HAP-1 (cell line): ENCODE measurements around the gene KLK13.

Experiments used
- DNase-seq, 2 experiments: peaks; one replicate each; pipeline ENCODE4 v3.0.0-alpha.2; 2016 to 2020; ENCODE audit warnings: low spot score in 2 of 2
- H3K27me3 ChIP-seq: fragments of 250-450 bp; sonication (Bioruptor Pico); 2 replicates; pipeline ENCODE4 v1.5.1; 2020; ENCODE audit warnings: low read depth, mild to moderate bottlenecking, moderate library complexity
- H3K36me3 ChIP-seq: fragments of 250-450 bp; sonication (Bioruptor Pico); replicated peaks from 2 replicates; pipeline ENCODE4 v1.5.1; 2020; ENCODE audit warnings: mild to moderate bottlenecking
- H3K4me1 ChIP-seq: fragments of 250-450 bp; sonication (Bioruptor Pico); 2 replicates; pipeline ENCODE4 v1.5.1; 2020; ENCODE audit warnings: mild to moderate bottlenecking
- H3K4me3 ChIP-seq: fragments of 250-450 bp; sonication (Bioruptor Pico); 2 replicates; pipeline ENCODE4 v1.5.1; 2020; ENCODE audit warnings: mild to moderate bottlenecking, moderate library complexity
- H3K9me3 ChIP-seq: fragments of 250-450 bp; sonication (Bioruptor Pico); 2 replicates; pipeline ENCODE4 v1.5.1; 2020; ENCODE audit warnings: mild to moderate bottlenecking, moderate library complexity
- in situ Hi-C: fragments of 300-500 bp; cut with MboI; formaldehyde crosslinking; loops from 3 replicates; pipeline ENCODE4 v1.14.3; 2020; ENCODE audit warnings: low sequenced_read_pairs, inconsistent platforms, mixed read lengths

The KLK13 gene

GRCh38 chr19:51018745-51019543, 45.9 kb downstream of the KLK13 start:
- peak in 1 of 2 experiments; percentile 58 for DNase-seq
- H3K36me3 ChIP-seq, result no peaks in the 10 kb centered on the region
- H3K9me3 ChIP-seq, result no peaks in the 10 kb centered on the region
- peak overlapping the region; percentile 16 for H3K4me3 ChIP-seq
- in situ Hi-C loops, result no loop called here
- H3K27me3 ChIP-seq, result peaks cover 20% of the 10 kb centered on the region
- H3K4me1 ChIP-seq, result no peaks in the 10 kb centered on the region; the same call in 1 of the 2 replicates

DNA sequence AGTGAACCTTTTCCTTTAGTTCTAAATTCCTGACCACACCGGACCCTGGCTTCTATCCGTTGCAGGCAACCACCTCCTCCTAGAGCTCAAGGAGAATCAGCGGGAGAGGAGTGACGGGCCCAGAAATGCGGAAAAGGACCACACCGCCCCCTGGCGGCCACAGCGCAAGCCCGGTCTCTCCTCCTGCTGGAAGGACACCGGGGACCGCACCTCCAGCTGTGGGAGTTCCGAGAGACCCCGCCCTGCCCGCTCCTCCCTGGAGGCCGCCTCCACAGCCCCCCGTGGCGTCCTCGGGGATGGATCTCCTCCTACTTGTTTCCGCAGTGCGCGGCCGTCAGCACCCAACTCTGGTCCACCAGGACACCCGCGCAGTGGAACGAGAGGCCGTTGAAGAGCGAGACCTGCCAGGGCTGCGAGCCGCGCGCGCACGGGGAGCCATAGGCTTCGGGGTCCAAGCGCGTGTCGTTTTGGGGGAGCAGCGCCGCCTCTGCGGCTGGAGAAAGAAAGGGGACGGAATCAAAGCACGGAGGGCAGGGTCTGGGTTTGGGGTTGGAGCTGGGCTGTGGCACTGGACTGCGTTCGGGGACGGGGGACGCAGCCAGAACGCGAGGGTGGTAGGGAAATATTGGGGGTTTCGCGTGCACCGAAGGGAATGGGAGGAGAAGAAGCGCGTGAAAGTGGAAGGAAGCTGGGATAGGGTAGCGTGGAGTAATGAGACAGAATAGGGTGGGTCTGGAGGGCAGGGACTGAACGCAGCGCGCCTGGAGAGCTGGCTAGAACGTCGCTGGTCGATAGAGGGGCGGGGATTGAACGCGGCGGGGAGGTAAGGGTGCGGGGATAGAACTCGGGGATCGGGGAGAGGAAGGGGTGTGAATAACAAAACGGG, 47.9 kb downstream of the KLK13 start:
- in situ Hi-C loops, result no loop called here
- H3K4me3 ChIP-seq, result peak overlapping the region; percentile 14

GRCh38 chr19:51015691-51016267, 49.1 kb downstream of the KLK13 start:
- Histone ChIP-seq H3K4me3 (no peak overlapping the region), H3K27me3 (peaks cover 20% of the 10 kb centered on the region), H3K9me3 (no peaks in the 10 kb centered on the region), H3K36me3 (no peaks in the 10 kb centered on the region), H3K4me1 (no peaks in the 10 kb centered on the region; the same call in 1 of the 2 replicates)
- DNase-seq, result no peak
- in situ Hi-C loops, result no loop called here

More for the DNA sequence above, 47.9 kb downstream of the KLK13 start:
- no peaks in the 10 kb centered on the region for H3K36me3 ChIP-seq
- no peaks in the 10 kb centered on the region for H3K9me3 ChIP-seq
- H3K4me1 ChIP-seq, result no peaks in the 10 kb centered on the region; the same call in 1 of the 2 replicates
- peak; percentile 49 to 86 for DNase-seq
- H3K27me3 ChIP-seq, result peaks cover 20% of the 10 kb centered on the region

GRCh38 chr19:51014242-51014641, 50.6 kb downstream of the KLK13 start:
- in situ Hi-C loops, result no loop called here
- peaks cover 17% of the 10 kb centered on the region for H3K27me3 ChIP-seq
- no peaks in the 10 kb centered on the region for H3K4me1 ChIP-seq
- DNase-seq, result no peak
- no peak overlapping the region for H3K4me3 ChIP-seq
- H3K9me3 ChIP-seq, result no peaks in the 10 kb centered on the region
- H3K36me3 ChIP-seq, result no peaks in the 10 kb centered on the region

GRCh38 chr19:51012661-51013190, 52.2 kb downstream of the KLK13 start:
- in situ Hi-C loops, result no loop called here

GRCh38 chr19:51010066-51010795, 54.7 kb downstream of the KLK13 start:
- Histone ChIP-seq H3K27me3 (peaks cover 9% of the 10 kb centered on the region), H3K4me1 (no peaks in the 10 kb centered on the region), H3K4me3 (no peak overlapping the region), H3K9me3 (no peaks in the 10 kb centered on the region), H3K36me3 (no peaks in the 10 kb centered on the region)
- in situ Hi-C loops, result no loop called here
- no peak for DNase-seq

More at GRCh38 chr19:51012661-51013190, 52.2 kb downstream of the KLK13 start:
- H3K27me3 ChIP-seq, result peaks cover 10% of the 10 kb centered on the region
- H3K36me3 ChIP-seq, result no peaks in the 10 kb centered on the region
- no peak overlapping the region for H3K4me3 ChIP-seq
- H3K4me1 ChIP-seq, result no peaks in the 10 kb centered on the region
- H3K9me3 ChIP-seq, result no peaks in the 10 kb centered on the region
- no peak for DNase-seq

- DNase-seq, result no peak
- Histone ChIP-seq H3K9me3 (no peaks in the 10 kb centered on the region), H3K27me3 (peaks cover 9% of the 10 kb centered on the region), H3K4me3 (no peak overlapping the region), H3K36me3 (no peaks in the 10 kb centered on the region), H3K4me1 (no peaks in the 10 kb centered on the region)
- in situ Hi-C loops, result no loop called here
Observed at GRCh38 chr19:51009061-51009891, 55.6 kb downstream of the KLK13 start.

GRCh38 chr19:51007488-51007887, 57.4 kb downstream of the KLK13 start:
- H3K9me3 ChIP-seq, result no peaks in the 10 kb centered on the region
- H3K36me3 ChIP-seq, result no peaks in the 10 kb centered on the region
- H3K27me3 ChIP-seq, result peaks cover 9% of the 10 kb centered on the region
- DNase-seq, result no peak
- H3K4me3 ChIP-seq, result no peak overlapping the region
- H3K4me1 ChIP-seq, result no peaks in the 10 kb centered on the region
- in situ Hi-C loops, result no loop called here

DNA sequence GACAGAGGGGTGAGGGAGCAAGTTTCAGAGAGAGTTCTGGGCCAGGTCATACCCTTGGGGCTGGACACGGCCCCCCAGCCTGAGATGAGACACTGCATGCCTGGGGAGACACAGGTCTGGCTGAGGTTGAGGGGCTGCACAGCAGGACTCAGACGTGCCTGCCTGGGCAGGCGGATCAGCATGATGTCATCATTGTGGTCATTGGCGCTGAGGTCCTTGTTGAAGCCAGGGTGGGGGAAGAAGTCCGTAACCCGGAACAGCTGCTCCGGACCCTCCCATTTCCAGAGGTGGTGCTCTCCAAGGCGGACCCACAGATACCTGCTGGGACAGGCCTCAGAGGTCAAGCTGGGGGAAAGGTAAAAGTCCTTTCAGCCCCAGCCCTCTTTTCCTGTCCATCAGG, 58.5 kb downstream of the KLK13 start:
- H3K36me3 ChIP-seq, result no peaks in the 10 kb centered on the region
- H3K27me3 ChIP-seq, result peaks cover 9% of the 10 kb centered on the region
- H3K4me1 ChIP-seq, result no peaks in the 10 kb centered on the region
- in situ Hi-C loops, result no loop called here
- H3K4me3 ChIP-seq, result no peak overlapping the region
- H3K9me3 ChIP-seq, result no peaks in the 10 kb centered on the region
- DNase-seq, result no peak
